ENCODE measurements around the gene SIRPA.

The SIRPA gene

GRCh38 chr20:1883986-1884385, 11.2 kb upstream of the SIRPA start:
- TF ChIP-seq, protein P1, sequence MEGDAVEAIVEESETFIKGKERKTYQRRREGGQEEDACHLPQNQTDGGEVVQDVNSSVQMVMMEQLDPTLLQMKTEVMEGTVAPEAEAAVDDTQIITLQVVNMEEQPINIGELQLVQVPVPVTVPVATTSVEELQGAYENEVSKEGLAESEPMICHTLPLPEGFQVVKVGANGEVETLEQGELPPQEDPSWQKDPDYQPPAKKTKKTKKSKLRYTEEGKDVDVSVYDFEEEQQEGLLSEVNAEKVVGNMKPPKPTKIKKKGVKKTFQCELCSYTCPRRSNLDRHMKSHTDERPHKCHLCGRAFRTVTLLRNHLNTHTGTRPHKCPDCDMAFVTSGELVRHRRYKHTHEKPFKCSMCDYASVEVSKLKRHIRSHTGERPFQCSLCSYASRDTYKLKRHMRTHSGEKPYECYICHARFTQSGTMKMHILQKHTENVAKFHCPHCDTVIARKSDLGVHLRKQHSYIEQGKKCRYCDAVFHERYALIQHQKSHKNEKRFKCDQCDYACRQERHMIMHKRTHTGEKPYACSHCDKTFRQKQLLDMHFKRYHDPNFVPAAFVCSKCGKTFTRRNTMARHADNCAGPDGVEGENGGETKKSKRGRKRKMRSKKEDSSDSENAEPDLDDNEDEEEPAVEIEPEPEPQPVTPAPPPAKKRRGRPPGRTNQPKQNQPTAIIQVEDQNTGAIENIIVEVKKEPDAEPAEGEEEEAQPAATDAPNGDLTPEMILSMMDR (IDR thresholded peaks at IDR 0.05; ENCODE audit: low read depth, low read length, missing control alignments): no peak
- no peak overlapping the region for H3K4me3 ChIP-seq (ENCODE audit: low read depth, low read length)
- in situ Hi-C loops (cut with HindIII; ENCODE audit: low sequenced_read_pairs): no loop called here
- DNase-seq (ENCODE audit: low read depth): no peak

DNA sequence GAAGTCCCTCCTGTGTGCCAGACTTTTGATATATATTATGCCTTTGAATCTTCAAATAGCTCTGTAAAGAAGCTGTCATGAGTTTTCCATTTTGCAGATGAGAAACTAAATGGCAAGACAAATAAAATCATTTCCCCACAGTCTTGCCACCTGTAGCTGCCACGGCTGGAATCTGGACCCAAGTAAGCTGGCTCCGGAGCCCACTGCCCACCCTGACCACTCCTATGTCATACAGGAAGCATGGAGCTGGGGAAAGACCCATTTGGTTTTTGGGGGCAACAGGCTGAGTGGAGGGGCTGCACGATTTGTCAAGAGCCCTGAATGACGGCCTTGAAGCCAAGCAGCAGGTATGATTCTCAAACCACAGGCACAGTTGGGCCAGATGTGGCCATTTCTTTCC, 10.0 kb upstream of the SIRPA start:
- in situ Hi-C loops (cut with HindIII; ENCODE audit: low sequenced_read_pairs): no loop called here
- no peak for DNase-seq (ENCODE audit: low read depth)
- no peak overlapping the region for H3K4me3 ChIP-seq (ENCODE audit: low read depth, low read length)
- TF ChIP-seq, protein P1 (IDR thresholded peaks at IDR 0.05; ENCODE audit: low read depth, low read length, missing control alignments): no peak

- no peak overlapping the region for H3K4me3 ChIP-seq (ENCODE audit: low read depth, low read length)
- in situ Hi-C loops (cut with HindIII; ENCODE audit: low sequenced_read_pairs): no loop called here
- no peak for DNase-seq (ENCODE audit: low read depth)
- TF ChIP-seq, protein P1 (IDR thresholded peaks at IDR 0.05; ENCODE audit: low read depth, low read length, missing control alignments): no peak
Measured at GRCh38 chr20:1885940-1886693, 9.1 kb upstream of the SIRPA start.

DNA sequence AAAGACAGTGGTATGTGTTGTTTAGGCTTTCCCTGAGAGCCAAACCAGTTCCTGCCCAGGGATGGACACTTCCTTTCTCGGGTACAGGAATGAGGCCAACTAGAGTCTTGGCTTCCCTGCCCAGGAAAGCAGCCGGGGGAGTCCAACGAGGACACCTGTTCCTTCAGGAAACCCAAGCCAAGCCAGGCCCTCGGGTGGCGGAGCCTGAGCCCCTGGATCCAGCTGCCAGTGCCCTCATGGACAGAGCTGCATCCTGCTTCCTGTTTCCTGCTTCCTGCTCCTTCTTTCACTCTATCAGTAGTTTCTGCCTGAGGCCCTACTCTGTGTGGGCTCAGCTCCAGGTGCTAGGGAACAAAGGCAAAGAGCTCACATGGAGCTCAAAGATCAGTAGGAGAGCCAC, 7.9 kb upstream of the SIRPA start:
- no peak overlapping the region for H3K4me3 ChIP-seq (ENCODE audit: low read depth, low read length)
- in situ Hi-C loops (cut with HindIII; ENCODE audit: low sequenced_read_pairs): no loop called here
- TF ChIP-seq, protein P1 (IDR thresholded peaks at IDR 0.05; ENCODE audit: low read depth, low read length, missing control alignments): no peak
- DNase-seq (ENCODE audit: low read depth): no peak

- TF ChIP-seq, protein P1 (IDR thresholded peaks at IDR 0.05; ENCODE audit: low read depth, low read length, missing control alignments): no peak
- no peak overlapping the region for H3K4me3 ChIP-seq (ENCODE audit: low read depth, low read length)
- no peak for DNase-seq (ENCODE audit: low read depth)
- in situ Hi-C loops (cut with HindIII; ENCODE audit: low sequenced_read_pairs): no loop called here
Measured at GRCh38 chr20:1887756-1888155, 7.5 kb upstream of the SIRPA start.

- in situ Hi-C loops (cut with HindIII; ENCODE audit: low sequenced_read_pairs): no loop called here
- H3K4me3 ChIP-seq (ENCODE audit: low read depth, low read length): no peak overlapping the region
- DNase-seq (ENCODE audit: low read depth): no peak
- TF ChIP-seq, protein P1 (IDR thresholded peaks at IDR 0.05; ENCODE audit: low read depth, low read length, missing control alignments): no peak
Measured at GRCh38 chr20:1888796-1889463, 6.3 kb upstream of the SIRPA start.

Measured in astrocyte of the cerebellum (primary cell).